Fibroblast of gingiva (primary cell): Measurements from ENCODE around the gene TRPV6.

ENCODE experiments used
- DNase-seq: peaks from one replicate; pipeline ENCODE4 v3.0.0-alpha.2; 2011; ENCODE audit warnings: low read depth

TRPV6 gene

DNA sequence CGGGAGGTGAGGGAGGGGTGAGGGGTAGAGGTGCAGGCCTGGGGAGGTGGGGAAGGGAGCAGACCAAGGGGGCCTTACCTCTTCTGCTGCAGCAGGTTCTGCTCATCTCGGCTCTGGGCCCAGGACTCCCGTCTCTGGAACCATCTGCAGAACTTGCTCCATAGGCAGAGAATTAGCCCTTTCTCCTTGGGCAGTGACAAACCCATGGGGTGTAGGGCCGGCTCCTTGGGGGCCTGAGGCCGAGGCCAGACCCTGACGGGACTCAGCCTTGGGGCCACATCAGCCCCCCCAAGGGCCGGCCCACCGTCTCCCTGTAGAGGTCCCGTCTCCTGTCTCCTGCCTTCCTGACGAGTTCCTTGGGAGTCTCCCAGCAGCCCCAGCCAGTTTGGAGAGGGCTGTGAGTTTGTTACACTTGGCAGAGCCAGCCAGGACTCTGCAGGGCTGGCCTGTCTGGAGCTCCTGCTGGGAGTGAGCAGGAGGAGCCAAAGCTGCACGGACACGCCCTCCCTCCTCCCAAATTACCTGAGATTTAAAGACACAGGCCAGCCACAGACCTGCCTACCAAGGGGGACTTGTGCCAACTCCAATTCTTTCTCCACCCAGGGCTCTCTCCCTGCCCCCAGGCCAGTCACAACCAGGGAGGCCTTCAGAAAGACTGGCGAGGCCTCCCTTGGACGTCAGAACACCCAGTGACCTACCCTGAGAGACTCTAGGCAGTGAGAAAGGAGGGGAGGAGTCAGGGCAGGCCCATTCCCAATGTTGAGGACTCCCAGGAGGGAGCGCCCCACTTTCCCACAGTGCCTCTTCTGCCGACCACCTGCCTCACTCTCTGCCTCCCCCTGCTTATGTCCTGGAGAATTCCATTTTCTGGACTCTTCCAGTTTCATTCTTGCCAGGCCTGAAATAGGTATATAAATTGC lies at the start of gene TRPV6:
Gene TRPV6, minus strand, starts transcription at position 435 of the 920 bp plus-strand sequence.
- DNase-seq, result no peak

GRCh38 chr7:142934056-142934455 lies 48.5 kb upstream of the TRPV6 start:
- no peak for DNase-seq

DNA sequence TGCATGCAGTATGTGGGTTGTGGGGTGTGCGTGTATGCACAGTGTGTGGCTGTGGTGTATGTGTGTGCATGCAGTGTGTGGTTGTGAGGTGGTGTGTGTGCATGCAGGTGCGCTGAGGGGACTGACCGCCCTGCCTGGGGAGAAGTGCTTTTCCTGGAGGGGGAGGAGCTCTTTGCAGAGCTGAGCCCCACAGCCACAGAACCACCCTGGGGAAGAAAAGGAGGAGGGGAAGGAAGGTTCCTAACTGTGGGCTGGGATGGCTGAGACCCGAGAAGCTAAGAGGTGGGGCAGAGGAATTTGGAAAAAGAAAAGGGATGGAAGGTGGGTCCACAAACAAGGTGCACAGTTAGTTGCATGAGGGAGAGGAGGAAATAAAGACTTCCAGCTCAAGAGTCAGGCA lies 48.1 kb upstream of the TRPV6 start, which contains the start of gene TRPV5:
Gene TRPV5, minus strand, starts transcription at position 123 of the 400 bp plus-strand sequence. CDS start 287 bp downstream, outside the sequence.
- DNase-seq, result no peak

DNA sequence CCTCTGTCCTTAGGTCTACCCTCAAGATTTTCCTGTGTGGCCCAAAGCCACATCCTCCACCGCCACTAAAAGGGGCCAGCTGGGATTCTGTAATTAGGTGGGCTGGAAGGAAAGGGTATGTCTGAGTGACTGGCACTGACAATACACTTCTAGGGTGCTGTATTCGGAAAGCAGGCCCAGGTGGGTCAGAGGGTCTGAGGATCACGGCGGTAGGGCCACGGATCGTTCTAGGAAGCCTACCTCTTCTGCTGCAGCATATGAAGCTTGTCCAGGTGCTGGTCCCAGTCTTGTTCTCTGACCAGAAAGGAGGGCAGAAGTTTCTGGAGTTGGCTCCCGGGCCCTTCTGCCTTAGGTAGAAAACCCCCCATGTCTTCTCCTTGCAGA lies 47.5 kb upstream of the TRPV6 start:
- no peak for DNase-seq

GRCh38 chr7:142932386-142933091 lies 47.0 kb upstream of the TRPV6 start:
- DNase-seq, result no peak

DNA sequence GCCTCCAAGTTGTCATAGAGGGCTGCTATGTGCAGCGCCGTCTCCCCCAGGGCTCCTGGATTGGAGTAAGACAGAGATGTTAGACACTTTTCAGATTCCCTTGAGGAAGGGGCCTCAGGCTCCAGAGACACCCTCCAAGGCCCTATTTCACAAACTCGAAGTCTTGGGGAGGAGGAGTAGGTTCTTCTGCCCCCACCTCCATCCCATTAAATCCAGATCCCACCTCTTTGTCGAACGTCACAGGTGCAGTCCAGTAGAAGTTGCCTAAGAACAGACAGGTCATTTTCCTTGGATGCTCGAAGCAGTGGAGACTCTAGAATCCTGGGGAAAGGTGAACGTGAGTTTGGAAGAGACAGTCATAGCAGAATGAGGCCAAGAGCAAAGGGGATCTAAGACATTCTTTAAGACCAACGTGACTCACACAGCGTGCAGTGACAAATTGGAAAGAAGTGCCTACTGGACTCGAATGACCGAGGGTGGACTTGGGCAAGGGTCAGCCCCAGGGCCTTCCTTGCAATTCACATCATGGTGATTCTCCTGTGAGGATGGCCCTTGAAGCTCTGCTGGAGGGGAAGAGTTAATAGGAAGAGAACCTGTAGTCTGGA lies 44.7 kb upstream of the TRPV6 start:
- DNase-seq, result no peak

- no peak for DNase-seq
These were observed 42.4 kb upstream of the TRPV6 start for GRCh38 chr7:142927949-142928348.

DNA sequence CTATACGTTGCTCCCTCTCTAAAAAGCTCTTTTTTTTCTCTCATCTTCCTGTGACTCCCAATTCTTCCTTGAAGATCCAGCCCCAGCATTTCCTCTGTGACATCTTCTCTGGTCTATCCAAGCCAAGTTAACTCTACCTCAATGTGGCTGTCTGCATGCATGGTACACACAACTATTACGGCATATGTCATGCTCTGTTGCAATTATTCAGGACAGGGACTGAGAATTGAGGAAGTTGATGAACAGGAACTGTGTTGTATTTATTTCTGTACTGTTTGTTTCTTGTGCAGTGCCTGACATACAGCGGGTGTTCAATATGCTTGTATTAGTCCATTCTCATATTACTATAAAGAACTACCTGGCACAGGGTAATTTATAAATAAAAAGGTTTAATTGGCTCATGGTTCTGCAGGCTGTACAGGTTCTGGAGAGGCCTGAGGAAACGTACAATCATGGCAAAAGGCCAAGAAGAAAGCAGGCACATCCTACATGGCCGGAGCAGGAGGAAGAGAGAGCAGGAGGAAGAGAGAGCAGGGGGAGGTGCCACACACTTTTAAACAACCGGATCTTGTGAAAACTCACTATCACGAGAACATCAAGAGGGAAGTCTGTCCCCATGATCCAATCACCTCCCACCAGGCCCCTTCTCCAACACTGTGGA lies 41.7 kb upstream of the TRPV6 start:
- DNase-seq, result no peak

- DNase-seq, result no peak
These were observed 39.9 kb upstream of the TRPV6 start for GRCh38 chr7:142925413-142925812.

DNA sequence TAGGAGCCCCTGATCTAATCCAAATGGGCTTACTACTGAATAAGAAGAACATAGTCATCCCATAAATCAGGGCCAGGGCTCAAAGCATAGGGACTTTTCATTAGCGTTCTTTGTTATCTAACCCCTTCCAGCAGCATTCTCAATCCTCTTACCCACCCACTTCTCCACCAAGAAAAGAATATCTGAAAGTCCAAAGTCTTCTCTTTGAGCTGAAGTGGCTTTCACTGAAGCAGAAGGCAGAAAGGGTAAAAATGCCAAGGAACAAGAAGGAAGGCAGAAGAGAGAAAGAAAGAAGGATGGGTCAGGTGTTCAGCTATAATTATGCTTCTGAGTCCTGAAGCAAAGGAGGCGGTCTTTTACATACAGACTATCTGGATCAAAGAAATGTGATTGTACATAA lies 37.8 kb upstream of the TRPV6 start:
- DNase-seq, result no peak

GRCh38 chr7:142919656-142920055 lies 34.1 kb upstream of the TRPV6 start:
- DNase-seq, result no peak

GRCh38 chr7:142918901-142919300 lies 33.4 kb upstream of the TRPV6 start:
- no peak for DNase-seq

GRCh38 chr7:142917447-142917846 lies 31.9 kb upstream of the TRPV6 start:
- DNase-seq, result no peak

DNA sequence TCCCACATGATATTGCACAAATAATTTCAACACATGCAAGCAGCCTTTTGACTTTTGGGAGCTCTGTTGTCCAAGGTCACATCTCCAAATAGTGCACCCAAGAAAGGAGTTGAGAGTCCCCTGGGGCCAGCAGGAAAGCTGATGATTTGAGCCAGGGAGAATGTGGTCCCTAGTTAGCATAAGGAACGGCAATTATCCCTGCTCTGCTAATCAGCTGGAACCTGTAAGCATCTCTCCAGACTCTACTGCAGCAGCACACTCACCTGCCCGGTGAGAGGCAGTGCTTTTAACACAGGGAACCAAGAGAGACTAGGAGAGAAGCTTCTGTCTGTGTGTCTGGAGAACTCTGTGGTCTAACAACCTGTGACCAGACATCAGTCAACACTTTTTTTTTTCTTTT lies 31.0 kb upstream of the TRPV6 start:
- no peak for DNase-seq

DNA sequence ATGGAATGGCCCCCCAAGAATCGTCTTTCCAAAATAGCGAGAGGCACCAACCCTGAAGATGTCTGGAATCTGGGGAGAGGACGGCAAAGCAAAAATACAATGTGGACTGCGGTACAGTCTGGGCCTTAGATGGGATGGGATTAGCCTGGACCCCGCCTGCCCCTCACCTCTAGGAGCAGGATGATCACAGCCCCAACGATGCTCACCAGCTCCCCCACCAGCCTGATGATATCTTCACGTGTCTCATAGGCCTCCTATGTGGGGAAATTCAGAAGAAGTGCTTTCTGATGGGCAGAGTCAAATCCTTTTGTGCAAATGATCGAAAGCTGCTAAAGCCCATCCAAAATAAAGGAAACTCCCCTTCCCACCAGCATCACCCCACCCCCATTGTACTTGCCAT lies 29.8 kb upstream of the TRPV6 start:
- DNase-seq, result no peak

DNA sequence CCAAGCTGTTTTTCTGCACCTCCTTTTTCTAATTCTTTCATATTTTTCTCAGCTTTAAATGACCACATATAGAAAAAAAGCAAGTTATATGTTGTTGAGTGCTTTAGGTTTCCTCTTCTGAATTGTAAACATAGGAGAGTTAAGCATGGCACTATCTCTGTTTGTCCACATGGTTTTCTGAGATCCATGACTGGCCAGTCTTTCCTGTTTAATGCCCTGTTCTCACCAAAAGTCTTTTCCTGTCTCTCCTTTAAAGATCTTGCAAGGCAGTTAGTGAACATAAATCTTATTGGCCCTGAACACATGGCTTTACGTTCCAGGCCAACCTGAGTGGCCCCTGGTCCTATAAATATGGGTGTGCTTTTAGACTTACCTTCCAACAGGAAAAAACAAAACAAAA lies 28.6 kb upstream of the TRPV6 start:
- no peak for DNase-seq

DNA sequence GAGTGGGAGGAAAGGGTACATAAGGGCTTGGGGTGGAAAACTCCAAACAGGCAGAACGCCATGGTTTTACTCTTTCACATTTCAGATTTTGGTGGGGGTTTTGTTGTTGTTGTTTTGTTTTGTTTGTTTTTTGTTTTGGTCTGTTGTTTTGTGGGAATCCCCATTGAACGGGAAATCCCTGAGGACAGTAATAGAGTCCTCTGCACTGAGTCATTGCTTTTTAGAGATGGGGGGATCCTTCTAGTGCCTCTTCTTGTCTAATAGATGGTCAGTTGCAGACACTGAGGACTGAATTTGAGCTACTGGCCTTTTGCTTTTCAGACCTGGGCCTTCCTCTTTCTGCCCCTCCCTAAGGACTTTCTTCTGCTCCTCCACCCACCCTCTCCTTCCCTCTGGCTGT lies 28.0 kb upstream of the TRPV6 start:
- DNase-seq, result no peak

- no peak for DNase-seq
These were observed 27.5 kb upstream of the TRPV6 start for GRCh38 chr7:142913051-142913450.

- no peak for DNase-seq
These were observed 24.9 kb upstream of the TRPV6 start for GRCh38 chr7:142910481-142910880.

DNA sequence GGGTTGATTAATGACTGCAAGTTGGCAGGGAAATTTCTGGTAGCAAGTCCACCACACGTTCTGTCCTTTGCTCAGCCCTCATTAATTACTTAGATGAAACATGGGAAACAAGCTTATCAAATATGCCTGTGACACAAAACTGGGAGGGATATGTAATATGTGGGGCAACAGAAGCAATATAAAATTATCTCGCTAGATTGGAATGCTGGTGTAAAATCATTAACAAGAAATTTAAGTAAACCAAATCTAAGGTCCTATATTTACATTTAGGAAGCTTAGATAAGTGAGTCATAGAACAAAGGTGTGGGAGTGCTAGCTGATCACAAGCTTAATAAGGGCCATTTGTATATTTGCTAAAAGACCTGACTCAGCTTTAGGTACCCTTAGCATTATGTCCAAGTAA lies 24.5 kb upstream of the TRPV6 start:
- no peak for DNase-seq

- DNase-seq, result no peak
These were observed 23.7 kb upstream of the TRPV6 start for GRCh38 chr7:142908921-142909890.
